ENCODE measurements around the gene MEF2B.

MEF2B gene

DNA sequence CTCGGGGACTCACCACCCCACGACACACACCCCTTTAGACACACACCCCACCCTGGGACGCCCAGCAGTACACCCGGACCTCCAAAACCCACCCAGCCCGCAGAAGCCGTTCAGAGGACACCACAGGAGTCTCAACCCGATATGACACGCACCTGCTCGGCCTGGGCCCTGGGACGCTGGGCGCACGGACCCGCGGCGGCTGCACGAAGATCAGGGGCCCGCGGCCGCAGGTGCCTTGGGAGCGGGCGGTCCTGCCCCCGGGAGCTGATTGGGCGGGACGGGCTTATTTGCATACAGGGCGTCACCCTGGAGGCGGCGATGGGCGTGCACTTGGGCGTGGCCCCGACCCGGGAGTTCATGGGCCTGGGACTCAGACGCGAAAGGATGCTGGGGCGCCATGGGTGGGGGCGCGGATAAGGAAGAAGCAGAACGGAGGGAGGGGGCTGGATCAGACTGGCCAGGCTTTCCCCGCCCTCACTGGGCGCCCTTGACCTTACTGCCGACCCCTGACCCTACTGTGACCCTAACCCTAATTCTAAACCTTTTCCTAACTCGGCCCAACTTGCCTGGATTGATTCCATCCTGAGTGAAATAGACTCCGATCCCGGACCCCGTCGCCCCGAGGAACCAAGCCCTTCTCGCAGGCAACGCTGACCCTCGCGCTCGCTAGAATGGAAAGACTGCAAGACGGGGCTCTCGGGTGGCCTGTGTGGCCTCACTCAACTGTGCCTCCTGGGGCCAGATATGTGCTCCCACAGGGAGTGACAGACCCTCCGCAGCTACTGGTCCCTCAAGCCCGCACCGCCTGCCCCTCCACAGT is at the start of gene MEF2B:
Gene MEF2B (minus strand): TSS at position 211 of the 820 bp plus-strand sequence. CDS start 19,528 bp downstream, outside the sequence.
- TF ChIP-seq, protein P1, sequence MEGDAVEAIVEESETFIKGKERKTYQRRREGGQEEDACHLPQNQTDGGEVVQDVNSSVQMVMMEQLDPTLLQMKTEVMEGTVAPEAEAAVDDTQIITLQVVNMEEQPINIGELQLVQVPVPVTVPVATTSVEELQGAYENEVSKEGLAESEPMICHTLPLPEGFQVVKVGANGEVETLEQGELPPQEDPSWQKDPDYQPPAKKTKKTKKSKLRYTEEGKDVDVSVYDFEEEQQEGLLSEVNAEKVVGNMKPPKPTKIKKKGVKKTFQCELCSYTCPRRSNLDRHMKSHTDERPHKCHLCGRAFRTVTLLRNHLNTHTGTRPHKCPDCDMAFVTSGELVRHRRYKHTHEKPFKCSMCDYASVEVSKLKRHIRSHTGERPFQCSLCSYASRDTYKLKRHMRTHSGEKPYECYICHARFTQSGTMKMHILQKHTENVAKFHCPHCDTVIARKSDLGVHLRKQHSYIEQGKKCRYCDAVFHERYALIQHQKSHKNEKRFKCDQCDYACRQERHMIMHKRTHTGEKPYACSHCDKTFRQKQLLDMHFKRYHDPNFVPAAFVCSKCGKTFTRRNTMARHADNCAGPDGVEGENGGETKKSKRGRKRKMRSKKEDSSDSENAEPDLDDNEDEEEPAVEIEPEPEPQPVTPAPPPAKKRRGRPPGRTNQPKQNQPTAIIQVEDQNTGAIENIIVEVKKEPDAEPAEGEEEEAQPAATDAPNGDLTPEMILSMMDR (IDR thresholded peaks at IDR 0.05; ENCODE audit: low read depth, low read length, missing control alignments) = no peak
- H3K4me3 ChIP-seq (ENCODE audit: low read depth, low read length) = peak within 1 kb of the TSS; percentile 57
- no peak for DNase-seq (ENCODE audit: low read depth)

DNA sequence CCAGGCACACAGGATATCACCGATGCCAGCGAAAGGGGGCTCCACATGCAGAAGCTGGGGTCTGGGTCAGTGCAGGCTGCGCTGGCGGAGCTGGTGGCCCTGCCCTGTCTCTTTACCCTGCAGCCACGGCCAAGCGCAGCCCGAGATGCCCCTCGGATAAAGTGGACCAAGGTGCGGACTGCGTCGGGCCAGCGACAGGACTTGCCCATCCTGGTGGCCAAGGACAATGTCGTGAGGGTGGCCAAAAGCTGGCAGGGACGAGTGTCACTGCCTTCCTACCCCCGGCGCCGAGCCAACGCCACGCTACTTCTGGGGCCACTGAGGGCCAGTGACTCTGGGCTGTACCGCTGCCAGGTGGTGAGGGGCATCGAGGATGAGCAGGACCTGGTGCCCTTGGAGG is 48.8 kb upstream of the MEF2B start:
- TF ChIP-seq, protein P1 (IDR thresholded peaks at IDR 0.05; ENCODE audit: low read depth, low read length, missing control alignments) = no peak
- no peak for DNase-seq (ENCODE audit: low read depth)
- no peak overlapping the region for H3K4me3 ChIP-seq (ENCODE audit: low read depth, low read length)

DNA sequence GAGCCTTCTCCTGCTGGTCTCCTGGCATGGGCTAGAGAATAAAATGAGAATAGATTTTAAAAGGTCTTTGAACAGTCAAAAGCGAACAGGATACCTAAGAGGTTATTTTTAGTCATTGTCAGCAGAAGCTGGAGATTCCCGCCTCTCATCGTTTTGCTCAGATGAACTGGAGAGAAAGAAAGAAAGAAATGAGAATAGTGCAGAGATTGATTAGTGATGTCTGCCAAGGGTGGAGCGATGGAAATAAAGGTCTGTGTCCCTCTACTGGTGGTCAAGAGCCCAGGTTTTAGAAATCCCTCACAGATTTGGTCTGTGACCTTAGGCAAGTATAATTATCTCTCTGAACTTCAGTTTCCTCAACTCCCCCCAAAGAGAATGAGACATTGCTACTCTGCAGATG is 47.0 kb upstream of the MEF2B start:
- H3K4me3 ChIP-seq (ENCODE audit: low read depth, low read length) = no peak overlapping the region
- TF ChIP-seq, protein P1 (IDR thresholded peaks at IDR 0.05; ENCODE audit: low read depth, low read length, missing control alignments) = peak; percentile 10
- no peak for DNase-seq (ENCODE audit: low read depth)

DNA sequence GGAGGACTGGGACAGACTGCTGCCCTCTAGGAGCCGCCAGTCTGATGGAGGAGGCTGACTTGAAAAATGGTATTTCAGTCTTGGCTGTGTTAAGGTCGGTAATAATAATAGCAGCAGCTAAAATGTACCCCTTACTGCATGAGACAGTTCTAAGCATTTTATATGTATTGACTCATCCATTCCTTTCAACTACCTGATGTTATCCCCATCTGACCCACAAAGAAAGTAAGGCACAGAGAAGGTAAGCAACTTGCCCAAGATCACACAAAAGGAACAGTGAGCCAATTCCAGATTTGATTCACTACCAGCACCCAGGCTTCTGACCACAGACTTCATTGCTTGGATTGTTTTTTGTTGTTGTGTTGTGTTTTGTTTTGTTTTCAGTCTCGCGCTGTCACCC is 45.7 kb upstream of the MEF2B start:
- no peak overlapping the region for H3K4me3 ChIP-seq (ENCODE audit: low read depth, low read length)
- DNase-seq (ENCODE audit: low read depth) = no peak
- TF ChIP-seq, protein P1 (IDR thresholded peaks at IDR 0.05; ENCODE audit: low read depth, low read length, missing control alignments) = no peak

DNA sequence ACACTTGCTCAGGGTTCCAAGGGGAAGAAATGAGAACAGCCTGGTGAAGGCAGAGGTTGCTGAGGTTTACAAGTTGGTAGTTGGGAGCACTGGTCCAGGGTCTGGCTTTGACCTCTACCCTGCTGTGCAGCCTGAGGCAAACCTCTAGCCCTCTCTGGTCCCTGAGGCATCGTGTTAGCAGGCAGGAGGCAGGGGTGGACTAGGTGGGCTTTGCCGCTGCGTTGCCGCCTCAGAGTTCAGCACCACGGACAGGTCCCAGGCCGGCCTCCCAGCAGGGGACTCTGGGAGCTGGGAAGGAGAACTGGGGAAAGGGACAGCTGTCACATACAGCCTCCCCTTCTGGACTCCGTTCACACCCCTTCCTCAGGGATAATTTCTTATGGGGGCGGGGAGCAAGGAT is 44.8 kb upstream of the MEF2B start:
- no peak for DNase-seq (ENCODE audit: low read depth)
- TF ChIP-seq, protein P1 (IDR thresholded peaks at IDR 0.05; ENCODE audit: low read depth, low read length, missing control alignments) = no peak

DNA sequence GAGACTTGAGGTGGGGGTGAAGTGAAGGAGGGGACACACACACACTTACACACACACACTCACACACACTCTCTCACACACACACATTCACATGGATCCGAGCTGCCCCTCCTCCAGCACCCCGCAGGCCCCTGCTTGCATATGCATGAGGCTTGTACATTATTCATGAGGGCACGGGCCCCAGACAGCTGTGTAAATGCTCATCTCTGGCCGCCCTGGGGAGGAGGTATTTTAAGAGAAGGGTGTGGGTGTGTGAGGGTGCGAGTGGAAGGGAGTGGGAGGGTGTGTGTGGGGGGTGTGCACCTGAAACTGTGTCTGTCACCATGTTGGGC is 44.1 kb upstream of the MEF2B start:
- no peak overlapping the region for H3K4me3 ChIP-seq (ENCODE audit: low read depth, low read length)
- no peak for DNase-seq (ENCODE audit: low read depth)
- TF ChIP-seq, protein P1 (IDR thresholded peaks at IDR 0.05; ENCODE audit: low read depth, low read length, missing control alignments) = no peak

More for the DNA sequence above, 44.8 kb upstream of the MEF2B start:
- H3K4me3 ChIP-seq (ENCODE audit: low read depth, low read length) = no peak overlapping the region
